ENCODE data around the gene HTRA2.

The HTRA2 gene

GRCh38 chr2:74516650-74517049, 13.1 kb upstream of the HTRA2 start:
- TF ChIP-seq ZNF274 (IDR thresholded peaks at IDR 0.05; ENCODE audit: low read depth, low read length) = no peak
- no peak overlapping the region; the same call in 1 of the 2 replicates for H3K4me3 ChIP-seq (ENCODE audit: low read length)

GRCh38 chr2:74522516-74522915, 7.2 kb upstream of the HTRA2 start:
- no peak for TF ChIP-seq ZNF274 (IDR thresholded peaks at IDR 0.05; ENCODE audit: low read depth, low read length)
- no peak overlapping the region for H3K4me3 ChIP-seq (ENCODE audit: low read length)

- TF ChIP-seq ZNF274 (IDR thresholded peaks at IDR 0.05; ENCODE audit: low read depth, low read length) = no peak
- no peak overlapping the region for H3K4me3 ChIP-seq (ENCODE audit: low read length)
Observed at GRCh38 chr2:74524005-74524404, 5.7 kb upstream of the HTRA2 start.

DNA sequence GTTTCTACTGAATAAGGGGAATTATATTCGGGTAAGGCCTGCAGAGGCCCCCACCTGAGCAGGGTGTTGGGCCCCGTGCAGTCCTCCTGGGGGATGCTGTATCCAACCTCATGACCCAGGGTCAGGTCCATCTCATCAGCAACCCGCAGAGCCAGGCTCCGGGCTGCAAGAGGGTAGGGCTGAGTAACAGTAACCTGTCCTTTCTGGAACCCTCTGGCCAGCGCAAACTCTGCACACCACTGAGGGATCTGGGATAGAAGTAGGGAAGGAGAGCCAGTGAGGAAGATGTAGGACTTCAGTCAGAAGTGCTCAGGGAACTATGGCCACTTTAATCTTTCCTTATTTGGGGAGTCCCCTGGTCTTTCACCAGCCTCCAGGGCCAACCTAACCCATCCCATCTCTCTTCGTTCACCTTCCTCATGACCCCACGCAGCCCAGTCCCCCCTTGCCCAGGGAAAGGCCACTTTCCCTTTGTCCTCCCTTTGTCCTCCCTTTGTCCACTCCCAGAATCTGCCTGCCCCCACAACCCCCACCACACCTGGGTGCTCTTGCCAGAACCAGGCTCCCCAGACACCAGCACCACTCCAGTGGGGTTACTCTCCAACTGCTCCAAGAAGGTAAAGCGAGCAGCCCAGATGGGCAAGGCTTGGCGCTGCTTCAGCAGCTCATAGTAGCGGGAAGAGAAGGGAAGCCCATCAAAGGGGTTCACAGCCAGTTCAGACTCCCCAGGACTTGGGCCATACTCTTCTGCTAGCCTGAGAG, 4.6 kb upstream of the HTRA2 start:
- H3K4me3 ChIP-seq (ENCODE audit: low read length) = no peak overlapping the region
- no peak for TF ChIP-seq ZNF274 (IDR thresholded peaks at IDR 0.05; ENCODE audit: low read depth, low read length)

DNA sequence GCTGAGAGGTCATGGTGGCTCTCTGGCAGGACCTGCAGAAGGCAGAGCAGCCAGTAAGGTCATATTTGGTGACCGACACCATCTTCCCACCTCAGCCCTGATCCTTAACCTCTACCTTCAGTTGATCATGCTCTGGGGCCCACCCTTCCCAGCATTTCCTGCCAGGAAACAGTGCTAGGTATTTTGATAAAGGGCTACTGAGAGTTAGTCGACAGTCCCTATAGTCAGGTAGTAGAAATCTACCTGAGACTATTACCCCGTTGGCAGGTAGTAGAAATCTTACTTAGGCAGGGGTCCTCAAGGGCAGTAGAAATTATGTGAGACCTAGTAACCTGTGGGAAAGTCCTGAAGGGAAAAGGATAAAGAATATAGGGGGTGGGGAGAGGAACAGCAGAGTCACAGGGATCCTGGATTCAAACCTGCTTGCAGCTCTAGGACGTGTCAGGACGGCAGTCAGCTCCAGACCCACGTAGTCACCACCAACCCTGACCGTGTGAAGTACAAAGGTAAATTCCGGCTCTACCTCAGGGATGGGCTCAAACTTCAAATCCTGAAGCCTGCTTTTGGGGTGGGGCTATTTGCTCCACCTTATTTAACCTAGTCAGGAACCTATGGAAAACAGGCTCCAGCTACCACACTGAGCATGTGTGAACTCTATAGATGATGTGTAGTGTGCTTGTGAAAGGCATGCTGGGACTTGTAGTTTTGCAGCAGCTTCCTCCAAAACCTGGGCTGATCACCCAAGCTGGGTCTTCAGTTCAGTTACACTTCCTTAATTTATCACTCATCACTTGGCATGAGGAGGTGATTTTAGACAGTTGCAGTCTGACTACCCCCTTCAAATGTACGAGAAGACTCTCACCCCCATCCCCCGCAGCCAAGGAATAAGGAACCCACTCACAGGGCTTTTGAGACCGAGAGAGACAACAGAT, 3.8 kb upstream of the HTRA2 start, which contains the start of gene DQX1:
Gene DQX1 (minus strand): TSS at position 515 of the 932 bp plus-strand sequence. CDS start 502 bp downstream, at position 13.
- no peak for TF ChIP-seq ZNF274 (IDR thresholded peaks at IDR 0.05; ENCODE audit: low read depth, low read length)
- H3K4me3 ChIP-seq (ENCODE audit: low read length) = no peak within 1 kb of the TSS

GRCh38 chr2:74526649-74527230, 3.0 kb upstream of the HTRA2 start:
- no peak for TF ChIP-seq ZNF274 (IDR thresholded peaks at IDR 0.05; ENCODE audit: low read depth, low read length)
- H3K4me3 ChIP-seq (ENCODE audit: low read length) = no peak overlapping the region

GRCh38 chr2:74527741-74528140, 2.0 kb upstream of the HTRA2 start:
- no peak overlapping the region for H3K4me3 ChIP-seq (ENCODE audit: low read length)
- no peak for TF ChIP-seq ZNF274 (IDR thresholded peaks at IDR 0.05; ENCODE audit: low read depth, low read length)

- peak overlapping the region; percentile 87 for H3K4me3 ChIP-seq (ENCODE audit: low read length)
- TF ChIP-seq ZNF274 (IDR thresholded peaks at IDR 0.05; ENCODE audit: low read depth, low read length) = no peak
Observed at GRCh38 chr2:74528600-74529356, 955 bp upstream of the HTRA2 start.

DNA sequence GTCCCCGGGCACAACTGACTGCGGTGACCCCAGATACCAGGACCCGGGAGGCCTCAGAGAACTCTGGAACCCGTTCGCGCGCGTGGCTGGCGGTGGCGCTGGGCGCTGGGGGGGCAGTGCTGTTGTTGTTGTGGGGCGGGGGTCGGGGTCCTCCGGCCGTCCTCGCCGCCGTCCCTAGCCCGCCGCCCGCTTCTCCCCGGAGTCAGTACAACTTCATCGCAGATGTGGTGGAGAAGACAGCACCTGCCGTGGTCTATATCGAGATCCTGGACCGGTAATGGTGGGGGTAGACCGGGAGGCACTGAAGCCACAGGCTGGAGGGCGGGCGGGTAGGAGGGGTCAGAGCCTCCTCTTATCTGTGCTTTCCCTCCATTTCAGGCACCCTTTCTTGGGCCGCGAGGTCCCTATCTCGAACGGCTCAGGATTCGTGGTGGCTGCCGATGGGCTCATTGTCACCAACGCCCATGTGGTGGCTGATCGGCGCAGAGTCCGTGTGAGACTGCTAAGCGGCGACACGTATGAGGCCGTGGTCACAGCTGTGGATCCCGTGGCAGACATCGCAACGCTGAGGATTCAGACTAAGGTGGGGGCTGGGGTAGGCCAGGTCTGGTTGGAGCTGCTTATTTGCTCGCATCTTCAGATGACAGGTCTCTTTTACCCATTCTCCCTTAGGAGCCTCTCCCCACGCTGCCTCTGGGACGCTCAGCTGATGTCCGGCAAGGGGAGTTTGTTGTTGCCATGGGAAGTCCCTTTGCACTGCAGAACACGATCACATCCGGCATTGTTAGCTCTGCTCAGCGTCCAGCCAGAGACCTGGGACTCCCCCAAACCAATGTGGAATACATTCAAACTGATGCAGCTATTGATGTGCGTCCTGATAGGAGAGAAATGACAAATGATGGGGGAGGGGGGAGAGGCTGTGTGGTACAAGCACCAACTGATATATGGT, 780 bp downstream of the HTRA2 start:
- TF ChIP-seq ZNF274 (IDR thresholded peaks at IDR 0.05; ENCODE audit: low read depth, low read length) = no peak
- peak overlapping the region; percentile 94 for H3K4me3 ChIP-seq (ENCODE audit: low read length)

GRCh38 chr2:74531666-74532065, 1.9 kb downstream of the HTRA2 start:
- no peak for TF ChIP-seq ZNF274 (IDR thresholded peaks at IDR 0.05; ENCODE audit: low read depth, low read length)
- H3K4me3 ChIP-seq (ENCODE audit: low read length) = peak overlapping the region; percentile 94; the same call in 1 of the 2 replicates

DNA sequence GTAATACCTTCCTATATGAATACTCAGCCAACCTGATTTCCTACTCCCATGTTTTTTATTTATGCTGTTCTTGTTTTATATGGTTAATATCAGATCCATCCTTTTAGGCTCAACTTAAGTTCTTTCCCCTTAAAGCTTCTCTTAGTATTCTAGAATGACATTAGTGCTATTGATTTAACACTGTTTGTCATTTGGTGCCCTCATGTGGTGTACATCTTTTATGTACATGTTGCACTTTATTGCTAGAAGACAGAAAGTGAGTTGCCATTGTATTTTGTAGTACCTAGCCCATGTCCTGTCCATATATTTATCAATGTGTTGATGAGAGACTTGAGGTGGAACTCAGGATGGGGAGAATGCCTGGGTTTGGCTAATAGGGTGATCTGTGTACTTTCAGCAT, 2.5 kb downstream of the HTRA2 start:
- TF ChIP-seq ZNF274 (IDR thresholded peaks at IDR 0.05; ENCODE audit: low read depth, low read length) = no peak
- no peak overlapping the region for H3K4me3 ChIP-seq (ENCODE audit: low read length)

- TF ChIP-seq ZNF274 (IDR thresholded peaks at IDR 0.05; ENCODE audit: low read depth, low read length) = no peak
- no peak overlapping the region for H3K4me3 ChIP-seq (ENCODE audit: low read length)
Observed at GRCh38 chr2:74533464-74533863, 3.7 kb downstream of the HTRA2 start.

DNA sequence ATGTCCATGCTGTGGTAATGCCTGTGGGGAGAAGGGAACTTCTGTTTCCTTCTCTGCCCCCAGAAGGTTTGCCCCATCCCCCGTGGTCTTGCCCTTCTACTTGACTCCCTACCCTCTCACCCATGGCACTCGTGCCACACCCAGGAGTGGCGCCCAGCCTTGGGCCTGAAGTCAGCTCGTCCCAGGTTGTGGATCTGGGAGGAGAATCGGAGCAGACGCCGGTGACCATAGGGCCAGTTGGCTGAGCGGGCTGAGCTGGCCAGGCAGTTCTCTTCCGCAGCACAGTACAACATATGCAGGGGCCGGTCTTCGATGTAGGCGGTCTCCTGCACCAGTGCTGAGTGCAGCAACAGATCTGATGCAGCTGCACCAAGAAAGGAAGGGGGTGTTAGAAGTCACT, 4.7 kb downstream of the HTRA2 start:
- no peak overlapping the region for H3K4me3 ChIP-seq (ENCODE audit: low read length)
- no peak for TF ChIP-seq ZNF274 (IDR thresholded peaks at IDR 0.05; ENCODE audit: low read depth, low read length)

Measured in GM08714 (cell line).